ENCODE measurements around the gene RNASE2.

RNASE2 gene

DNA sequence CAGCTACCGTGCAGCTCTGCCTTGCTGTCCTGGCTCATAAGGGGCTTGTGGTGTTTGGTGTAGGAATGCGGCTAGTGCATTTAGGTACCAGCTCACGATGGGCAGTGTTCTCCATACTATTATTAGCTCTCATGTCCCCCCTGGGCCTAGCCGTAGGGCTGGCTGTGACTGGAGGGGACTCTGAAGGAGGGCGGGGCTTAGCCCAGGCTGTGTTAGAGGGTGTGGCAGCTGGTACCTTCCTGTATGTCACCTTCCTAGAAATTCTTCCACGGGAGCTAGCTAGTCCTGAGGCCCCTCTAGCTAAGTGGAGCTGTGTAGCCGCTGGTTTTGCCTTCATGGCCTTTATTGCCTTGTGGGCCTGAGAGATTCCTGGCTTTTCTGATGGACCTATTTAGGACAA, 45.9 kb downstream of the RNASE2 start:
- no peak for TF ChIP-seq ZFX (IDR thresholded peaks at IDR 0.05)
- TF ChIP-seq, protein P1, sequence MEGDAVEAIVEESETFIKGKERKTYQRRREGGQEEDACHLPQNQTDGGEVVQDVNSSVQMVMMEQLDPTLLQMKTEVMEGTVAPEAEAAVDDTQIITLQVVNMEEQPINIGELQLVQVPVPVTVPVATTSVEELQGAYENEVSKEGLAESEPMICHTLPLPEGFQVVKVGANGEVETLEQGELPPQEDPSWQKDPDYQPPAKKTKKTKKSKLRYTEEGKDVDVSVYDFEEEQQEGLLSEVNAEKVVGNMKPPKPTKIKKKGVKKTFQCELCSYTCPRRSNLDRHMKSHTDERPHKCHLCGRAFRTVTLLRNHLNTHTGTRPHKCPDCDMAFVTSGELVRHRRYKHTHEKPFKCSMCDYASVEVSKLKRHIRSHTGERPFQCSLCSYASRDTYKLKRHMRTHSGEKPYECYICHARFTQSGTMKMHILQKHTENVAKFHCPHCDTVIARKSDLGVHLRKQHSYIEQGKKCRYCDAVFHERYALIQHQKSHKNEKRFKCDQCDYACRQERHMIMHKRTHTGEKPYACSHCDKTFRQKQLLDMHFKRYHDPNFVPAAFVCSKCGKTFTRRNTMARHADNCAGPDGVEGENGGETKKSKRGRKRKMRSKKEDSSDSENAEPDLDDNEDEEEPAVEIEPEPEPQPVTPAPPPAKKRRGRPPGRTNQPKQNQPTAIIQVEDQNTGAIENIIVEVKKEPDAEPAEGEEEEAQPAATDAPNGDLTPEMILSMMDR (conservative IDR thresholded peaks at IDR 0.05): no peak
- H3K27ac ChIP-seq: no peak overlapping the region

DNA sequence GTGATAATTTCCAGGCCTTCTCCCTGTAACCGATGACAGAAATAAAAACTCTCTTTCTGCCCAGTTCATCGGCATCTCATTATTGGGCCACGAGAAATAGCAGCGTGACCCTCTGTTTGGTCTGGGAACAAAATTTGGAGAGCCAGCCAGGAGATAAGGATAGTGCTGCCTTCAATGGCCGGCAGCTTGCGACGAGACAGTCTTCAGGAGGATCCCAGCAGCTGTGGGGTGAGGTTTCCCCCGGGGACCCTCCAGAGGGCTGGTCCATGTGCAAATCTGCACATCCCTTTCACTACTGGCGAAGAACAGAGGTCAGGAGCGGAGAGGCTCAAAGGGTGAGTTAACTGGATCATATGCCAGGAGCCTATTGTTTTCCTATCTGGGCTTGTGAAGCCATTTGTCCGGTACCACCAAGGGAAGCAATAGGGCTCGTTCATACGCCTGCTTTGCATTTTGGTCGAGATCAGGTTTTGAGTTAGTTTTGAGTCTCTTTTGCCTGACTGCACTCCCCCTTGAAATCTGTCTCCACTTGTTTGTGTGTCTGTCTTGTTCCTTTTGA, 48.6 kb downstream of the RNASE2 start:
- TF ChIP-seq, protein P1 (conservative IDR thresholded peaks at IDR 0.05): no peak
- TF ChIP-seq ZFX (IDR thresholded peaks at IDR 0.05): no peak
- H3K27ac ChIP-seq: no peak overlapping the region

Measured in C4-2B (cell line).